Type B pancreatic cell (in vitro differentiated cells): ENCODE measurements around the gene IQGAP3. TPM values are rescaled to one million over a fixed set of nuclear protein-coding genes. Genes with fewer than 3 reads are reported as not detected.

Experiments
- DNase-seq: peaks from one replicate; pipeline ENCODE4 v3.0.0; 2021; ENCODE audit warnings: mixed read lengths; ENCODE audit not compliant: unreplicated experiment; ENCODE audit errors: extremely low spot score
- H3K27ac Mint-ChIP-seq: 2 replicates; pipeline ENCODE4 v1.8.0; 2021; ENCODE audit warnings: mild to moderate bottlenecking, mixed read lengths
- H3K27me3 Mint-ChIP-seq: 2 replicates; pipeline ENCODE4 v1.8.0; 2021; ENCODE audit warnings: mixed read lengths
- H3K36me3 Mint-ChIP-seq: 2 replicates; pipeline ENCODE4 v1.8.0; 2021; ENCODE audit warnings: mixed read lengths
- H3K4me1 Mint-ChIP-seq: one replicate; pipeline ENCODE4 v1.8.0; 2021; ENCODE audit warnings: mixed read lengths; ENCODE audit not compliant: unreplicated experiment
- H3K4me3 Mint-ChIP-seq: 2 replicates; pipeline ENCODE4 v1.8.0; 2021; ENCODE audit warnings: mild to moderate bottlenecking, mixed read lengths
- H3K9me3 Mint-ChIP-seq: 2 replicates; pipeline ENCODE4 v1.8.0; 2021; ENCODE audit warnings: mixed read lengths
- total RNA-seq: library from RNA; stranded (reverse); gene quantifications from 2 replicates; pipeline ENCODE4 v1.2.1, GENCODE V29; 2021; ENCODE audit warnings: low replicate concordance
- TF ChIP-seq, protein P1 (sequence below): fragments of 200-600 bp; sonication (generic); conservative IDR thresholded peaks from 2 replicates; pipeline ENCODE4 v1.5.0; 2021; ENCODE audit warnings: antibody characterized with exemption, mild to moderate bottlenecking

IQGAP3 gene
- total RNA-seq, 1 donor from 2014 or later = 35.3 TPM

DNA sequence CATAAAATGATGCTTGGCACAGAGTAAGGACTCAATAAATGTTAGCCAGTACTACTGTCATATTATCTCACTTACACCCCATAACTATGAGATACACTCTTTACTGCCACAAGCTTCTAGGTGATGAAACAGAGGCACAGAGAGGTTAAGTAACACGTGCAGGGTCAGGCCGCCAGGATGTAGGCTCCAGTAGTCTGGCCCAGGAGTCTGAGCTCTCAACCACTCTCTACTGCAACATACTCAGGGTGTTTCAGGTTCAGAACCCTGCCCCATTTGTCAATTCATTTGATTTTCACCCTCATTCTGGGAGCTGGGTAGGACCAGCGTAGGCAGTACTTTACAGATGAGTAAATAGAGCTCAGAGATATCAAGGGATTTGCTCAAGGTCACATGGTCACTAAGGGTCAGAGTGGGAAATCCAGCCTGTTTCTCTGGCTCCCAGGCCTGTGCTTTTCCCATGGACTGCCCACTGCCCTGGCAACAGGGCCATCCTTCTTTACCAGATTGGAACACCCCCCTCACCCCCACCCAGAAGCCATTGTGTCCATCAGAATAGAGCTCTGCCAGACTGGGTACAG lies 21.2 kb downstream of the IQGAP3 start:
- Mint-ChIP-seq H3K4me1 (no peaks in the 10 kb centered on the region), H3K27ac (no peak overlapping the region), H3K9me3 (no peaks in the 10 kb centered on the region), H3K36me3 (peaks cover 10% of the 10 kb centered on the region), H3K4me3 (no peak overlapping the region), H3K27me3 (no peaks in the 10 kb centered on the region)
- no peak for DNase-seq
- TF ChIP-seq, protein P1, sequence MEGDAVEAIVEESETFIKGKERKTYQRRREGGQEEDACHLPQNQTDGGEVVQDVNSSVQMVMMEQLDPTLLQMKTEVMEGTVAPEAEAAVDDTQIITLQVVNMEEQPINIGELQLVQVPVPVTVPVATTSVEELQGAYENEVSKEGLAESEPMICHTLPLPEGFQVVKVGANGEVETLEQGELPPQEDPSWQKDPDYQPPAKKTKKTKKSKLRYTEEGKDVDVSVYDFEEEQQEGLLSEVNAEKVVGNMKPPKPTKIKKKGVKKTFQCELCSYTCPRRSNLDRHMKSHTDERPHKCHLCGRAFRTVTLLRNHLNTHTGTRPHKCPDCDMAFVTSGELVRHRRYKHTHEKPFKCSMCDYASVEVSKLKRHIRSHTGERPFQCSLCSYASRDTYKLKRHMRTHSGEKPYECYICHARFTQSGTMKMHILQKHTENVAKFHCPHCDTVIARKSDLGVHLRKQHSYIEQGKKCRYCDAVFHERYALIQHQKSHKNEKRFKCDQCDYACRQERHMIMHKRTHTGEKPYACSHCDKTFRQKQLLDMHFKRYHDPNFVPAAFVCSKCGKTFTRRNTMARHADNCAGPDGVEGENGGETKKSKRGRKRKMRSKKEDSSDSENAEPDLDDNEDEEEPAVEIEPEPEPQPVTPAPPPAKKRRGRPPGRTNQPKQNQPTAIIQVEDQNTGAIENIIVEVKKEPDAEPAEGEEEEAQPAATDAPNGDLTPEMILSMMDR = no peak

DNA sequence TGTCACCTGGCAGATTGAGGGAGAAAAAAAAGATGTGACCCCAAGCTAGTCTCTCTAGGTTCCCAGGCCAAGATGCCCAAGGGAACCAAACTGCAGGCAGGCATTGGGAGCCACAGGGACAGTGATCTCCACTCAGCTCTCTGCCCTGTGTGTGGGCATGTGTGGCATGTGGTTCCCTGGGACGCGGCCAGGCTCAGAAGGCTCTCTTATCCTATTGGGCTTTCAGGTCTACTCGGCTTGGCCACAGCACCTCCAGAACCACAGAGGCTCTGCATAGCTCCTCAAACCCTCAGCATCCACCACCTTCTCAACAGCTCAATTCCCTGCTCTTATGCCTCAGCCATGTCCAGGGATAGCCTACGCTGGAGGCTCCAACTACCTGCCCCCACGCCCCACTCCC lies 22.0 kb downstream of the IQGAP3 start:
- DNase-seq = no peak
- Mint-ChIP-seq H3K36me3 (peaks cover 10% of the 10 kb centered on the region), H3K27ac (no peak overlapping the region), H3K4me1 (no peaks in the 10 kb centered on the region), H3K9me3 (no peaks in the 10 kb centered on the region), H3K4me3 (no peak overlapping the region), H3K27me3 (no peaks in the 10 kb centered on the region)
- TF ChIP-seq, protein P1 = no peak

DNA sequence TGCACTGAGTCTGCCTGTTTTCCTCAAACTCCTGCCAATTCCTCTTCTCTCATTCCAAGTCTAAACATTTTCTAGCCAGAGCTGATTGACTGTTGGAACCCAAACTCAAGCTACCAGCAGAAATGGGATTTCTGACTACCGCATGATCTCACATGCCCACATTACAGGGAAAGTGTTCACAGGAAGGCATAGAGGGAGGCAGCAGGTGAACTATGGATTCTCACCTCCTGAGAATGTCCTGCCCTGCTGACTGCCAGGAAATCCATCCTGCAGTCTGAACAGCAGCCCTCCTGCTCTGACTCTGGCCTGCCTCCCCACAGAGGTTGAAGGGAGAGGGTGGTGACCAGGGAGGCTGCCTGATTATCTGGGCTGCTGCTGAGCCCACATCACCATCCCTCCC lies 22.5 kb downstream of the IQGAP3 start:
- H3K4me3 Mint-ChIP-seq = no peak overlapping the region

DNA sequence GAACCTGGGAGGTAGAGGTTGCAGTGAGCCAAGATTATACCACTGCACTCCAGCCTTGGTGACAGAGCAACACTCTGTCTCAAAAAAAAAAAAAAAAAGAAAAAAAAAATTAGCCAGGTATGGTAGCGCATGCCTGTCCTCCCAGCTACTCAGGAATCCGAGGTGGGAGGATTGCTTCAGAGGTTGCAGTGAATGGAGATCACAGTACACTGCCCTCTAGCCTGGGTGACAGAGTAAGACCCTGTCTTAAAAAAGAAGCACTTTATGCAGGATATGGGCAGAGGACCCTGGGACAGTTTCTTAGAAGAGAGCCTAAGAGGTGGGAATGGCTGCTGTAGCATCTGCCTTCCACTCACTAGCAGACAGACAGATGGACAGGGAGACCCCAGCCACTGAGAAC lies 23.0 kb downstream of the IQGAP3 start:
- peaks cover 10% of the 10 kb centered on the region for H3K36me3 Mint-ChIP-seq
- no peaks in the 10 kb centered on the region for H3K9me3 Mint-ChIP-seq
- no peak overlapping the region for H3K4me3 Mint-ChIP-seq
- H3K4me1 Mint-ChIP-seq = peaks cover 4% of the 10 kb centered on the region
- no peak for DNase-seq
- H3K27ac Mint-ChIP-seq = no peak overlapping the region
- TF ChIP-seq, protein P1 = no peak
- no peaks in the 10 kb centered on the region for H3K27me3 Mint-ChIP-seq

More for the DNA sequence above, 22.5 kb downstream of the IQGAP3 start:
- Mint-ChIP-seq H3K27me3 (no peaks in the 10 kb centered on the region), H3K9me3 (no peaks in the 10 kb centered on the region), H3K36me3 (peaks cover 10% of the 10 kb centered on the region), H3K4me1 (peaks cover 2% of the 10 kb centered on the region), H3K27ac (no peak overlapping the region)
- DNase-seq = no peak
- TF ChIP-seq, protein P1 = no peak

DNA sequence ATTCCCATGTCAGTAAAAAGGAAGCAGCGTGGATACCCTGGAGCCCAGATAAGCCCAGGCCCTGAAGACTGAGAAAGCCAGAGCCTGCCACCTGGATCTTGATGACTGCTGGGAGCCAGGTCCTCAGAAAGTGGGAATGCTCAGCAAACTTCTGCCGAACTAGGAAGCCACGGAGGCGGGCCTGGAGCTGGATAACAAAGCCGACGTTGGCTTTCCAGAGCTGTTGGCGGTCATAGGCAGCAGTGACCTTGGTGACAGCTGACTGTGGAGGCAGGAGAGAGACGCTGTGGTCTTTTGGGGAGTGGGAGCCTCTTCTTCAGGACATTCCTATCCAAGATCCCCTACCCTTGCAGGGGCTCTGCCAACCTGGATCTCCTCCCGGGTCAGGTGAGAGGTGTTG lies 24.4 kb downstream of the IQGAP3 start:
- DNase-seq = no peak
- Mint-ChIP-seq H3K4me1 (peaks cover 12% of the 10 kb centered on the region), H3K27me3 (no peaks in the 10 kb centered on the region), H3K36me3 (peaks cover 9% of the 10 kb centered on the region), H3K4me3 (no peak overlapping the region), H3K27ac (no peak overlapping the region), H3K9me3 (no peaks in the 10 kb centered on the region)
- TF ChIP-seq, protein P1 = no peak

DNA sequence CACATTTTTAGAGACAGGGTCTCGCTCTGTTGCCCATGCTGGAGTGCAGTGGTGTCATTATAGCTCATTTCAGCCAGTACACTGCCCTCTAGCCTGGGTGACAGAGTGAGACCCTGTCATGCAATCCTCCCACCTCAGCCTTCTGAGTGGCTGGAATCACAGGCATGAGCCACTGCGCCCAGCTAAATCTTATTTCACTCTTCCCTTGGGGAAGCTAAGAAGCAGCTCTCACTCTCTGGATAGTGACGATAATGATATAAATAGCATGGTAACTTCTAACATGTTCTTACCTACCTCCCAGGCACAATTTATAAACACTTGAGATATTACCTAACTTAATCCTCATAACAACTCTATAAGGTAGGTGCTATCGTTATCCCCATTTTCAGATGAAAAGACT lies 24.9 kb downstream of the IQGAP3 start:
- peaks cover 13% of the 10 kb centered on the region for H3K4me1 Mint-ChIP-seq
- H3K27me3 Mint-ChIP-seq = no peaks in the 10 kb centered on the region
- H3K9me3 Mint-ChIP-seq = no peaks in the 10 kb centered on the region
- peaks cover 11% of the 10 kb centered on the region for H3K36me3 Mint-ChIP-seq
- no peak overlapping the region for H3K27ac Mint-ChIP-seq
- no peak for DNase-seq
- no peak overlapping the region for H3K4me3 Mint-ChIP-seq
- TF ChIP-seq, protein P1 = no peak
